HS-27A (cell line): Measurements from ENCODE around the gene KRT32.
A peak's percentile ranks its signal among the peaks of the same experiment; 100 is the strongest.

Experiments
- DNase-seq: peaks from one replicate; pipeline ENCODE4 v3.0.0-alpha.2; 2012; ENCODE audit warnings: low read depth, missing footprints

The KRT32 gene

DNA sequence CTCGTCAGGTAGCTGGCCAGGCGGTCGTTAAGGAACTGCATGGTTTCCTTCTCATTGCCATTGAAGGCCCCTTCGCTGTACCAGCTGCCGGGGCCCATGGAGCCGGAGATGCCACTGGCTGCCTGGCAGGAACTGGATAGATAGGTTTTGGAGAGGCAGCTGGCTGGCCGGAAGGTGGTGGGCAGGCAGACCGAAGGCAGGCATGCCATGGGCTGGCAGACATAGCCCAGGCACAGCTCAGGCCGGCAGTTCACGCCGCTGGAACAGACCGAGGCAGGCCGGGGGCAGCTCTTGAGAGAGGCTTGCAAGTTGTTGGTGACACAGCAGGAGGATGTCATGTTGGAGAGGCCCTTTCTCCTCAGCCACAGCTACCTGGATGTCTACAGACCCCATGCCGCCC, at the start of gene KRT32:
Gene KRT32 (minus strand): TSS at position 399 of the 400 bp plus-strand sequence. CDS start 61 bp downstream, at position 338.
- DNase-seq: no peak

DNA sequence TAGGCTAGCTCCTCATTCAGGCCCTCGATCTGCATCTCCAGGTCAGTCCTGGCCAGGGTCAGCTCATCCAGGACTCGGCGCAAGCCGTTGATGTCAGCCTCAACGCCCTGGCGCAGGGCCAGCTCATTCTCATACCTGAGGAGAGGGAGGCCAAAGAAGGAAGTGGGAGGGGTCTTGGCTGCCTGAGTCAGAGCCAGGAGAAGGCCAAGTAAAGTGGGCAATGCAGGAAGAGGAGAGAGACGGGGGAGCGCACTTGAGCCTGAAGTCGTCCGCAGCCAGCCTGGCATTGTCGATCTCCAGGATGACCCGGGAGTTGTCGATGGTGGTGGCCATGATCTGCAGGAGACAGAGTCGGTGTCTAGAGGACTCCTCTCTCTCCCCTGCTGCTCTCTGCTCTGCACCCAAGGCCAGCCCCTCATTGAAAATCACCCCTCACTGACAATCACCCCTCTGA, 49.7 kb upstream of the KRT32 start:
- DNase-seq: no peak

DNA sequence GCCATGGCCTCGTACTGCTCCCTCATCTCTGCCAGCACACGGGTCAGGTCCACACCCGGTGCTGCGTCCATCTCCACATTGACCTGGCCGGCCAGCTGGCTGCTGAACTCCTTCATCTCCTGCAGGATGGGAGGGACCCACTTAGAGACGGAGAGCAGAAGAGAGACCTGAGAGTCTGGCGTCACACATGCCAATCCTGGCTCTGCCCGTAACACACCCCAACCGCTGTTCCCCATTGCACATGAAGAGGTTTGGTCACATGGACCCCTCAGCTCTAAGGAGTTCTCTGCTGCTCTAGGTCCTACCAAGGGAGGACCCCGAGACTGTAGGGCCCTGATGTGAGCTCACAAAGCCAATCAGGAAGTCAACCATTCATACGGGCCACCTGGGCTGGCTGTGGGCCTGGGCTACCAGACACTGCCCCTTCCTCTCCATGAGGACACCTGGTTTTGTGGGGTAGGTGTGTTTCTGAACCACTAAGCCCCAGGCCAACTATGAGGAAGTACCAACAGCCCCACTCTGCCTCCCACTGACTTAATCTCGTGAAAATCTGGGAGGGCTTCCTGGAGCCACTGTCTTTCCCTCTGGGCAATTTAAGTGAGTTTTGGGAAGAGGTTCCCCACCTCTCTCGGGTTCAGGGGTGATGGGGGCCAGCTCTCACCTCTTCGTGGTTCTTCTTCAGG, 49.1 kb upstream of the KRT32 start:
- no peak for DNase-seq

DNA sequence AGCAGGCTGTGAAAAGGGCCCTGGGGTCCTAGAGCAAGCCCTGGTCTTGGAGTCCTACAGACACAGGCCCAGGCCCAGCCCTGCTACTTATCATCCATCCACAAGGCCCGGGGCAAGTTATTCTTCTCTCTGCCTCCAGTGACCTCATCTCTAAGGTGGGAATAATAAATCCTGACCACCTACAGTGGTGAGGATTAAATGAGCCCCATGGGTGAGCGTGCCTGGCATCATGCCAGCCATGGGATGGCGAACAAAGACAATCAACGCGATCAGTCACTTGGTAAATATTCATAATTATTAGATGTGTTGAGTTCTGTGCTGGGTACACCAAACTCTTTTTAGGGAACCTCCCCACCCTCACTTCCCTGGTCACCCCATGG, 46.0 kb upstream of the KRT32 start:
- no peak for DNase-seq

DNA sequence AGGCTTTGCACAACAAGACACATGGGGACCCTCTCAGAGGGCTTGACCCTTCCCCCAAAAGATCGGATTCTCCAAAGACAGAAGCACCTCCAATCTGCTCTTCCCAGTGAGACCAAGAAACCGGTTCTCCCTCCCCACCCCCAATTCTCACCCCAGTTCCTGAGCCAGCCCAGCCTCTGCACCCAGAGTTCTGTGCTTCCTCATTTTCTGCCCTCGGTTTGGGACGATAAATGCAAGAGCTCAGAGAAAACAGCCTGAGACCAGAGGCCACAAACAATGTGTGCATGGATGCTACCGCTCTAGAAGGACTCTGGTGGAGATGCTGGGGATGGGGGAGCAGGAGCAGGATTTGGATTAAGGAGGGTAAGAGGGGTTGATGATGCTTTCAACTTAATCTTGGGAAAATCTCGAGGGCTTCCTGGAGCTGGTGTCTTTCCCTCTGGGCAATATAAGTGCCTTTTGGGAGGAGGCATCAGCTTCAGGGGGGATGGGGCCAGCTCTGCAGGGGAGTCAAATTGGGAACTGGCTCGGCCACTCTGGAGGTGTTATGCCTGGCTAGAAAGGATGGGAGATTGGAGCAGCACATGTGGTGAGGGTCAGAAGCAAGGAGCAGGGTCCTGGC, 45.5 kb upstream of the KRT32 start:
- DNase-seq: no peak

DNA sequence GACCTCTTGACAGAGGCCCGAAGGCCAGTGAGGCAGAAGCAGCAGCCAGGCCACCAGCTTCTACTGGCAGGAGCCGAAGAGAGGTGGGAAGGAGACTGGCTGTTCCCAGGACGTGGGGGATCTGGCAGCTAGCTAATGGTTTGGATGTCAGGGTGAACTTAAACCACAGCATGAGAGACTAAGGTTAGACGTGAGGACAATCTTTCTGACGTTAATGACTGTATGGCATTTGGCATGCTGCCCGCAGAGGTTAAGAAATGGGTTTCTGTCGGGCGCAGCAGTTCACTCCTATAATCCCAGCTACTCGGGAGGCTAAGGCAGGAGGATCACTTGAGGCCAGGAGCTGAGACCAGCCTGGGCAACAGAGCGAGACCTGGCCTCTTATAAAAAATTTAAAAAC, 44.5 kb upstream of the KRT32 start:
- DNase-seq: no peak

DNA sequence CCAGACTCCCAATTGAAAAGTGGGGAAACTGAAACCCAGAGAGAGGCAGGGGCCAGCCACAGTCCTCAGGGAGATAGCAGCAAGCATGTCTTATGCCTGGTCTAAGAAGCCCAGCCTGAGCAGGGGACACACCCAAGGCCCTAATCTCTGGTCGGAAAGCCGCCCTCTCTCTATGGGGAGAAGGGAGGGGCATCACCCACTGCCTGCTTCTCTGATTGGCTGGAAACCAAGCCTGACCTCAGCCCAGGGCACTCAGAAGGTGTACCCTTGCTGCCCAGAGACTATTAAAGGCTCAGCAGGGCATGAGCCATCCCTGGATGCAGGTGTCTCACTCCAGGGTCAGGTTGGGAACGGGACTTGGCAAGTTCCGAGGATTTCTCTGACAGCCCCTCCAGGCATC, 43.9 kb upstream of the KRT32 start:
- DNase-seq: no peak

DNA sequence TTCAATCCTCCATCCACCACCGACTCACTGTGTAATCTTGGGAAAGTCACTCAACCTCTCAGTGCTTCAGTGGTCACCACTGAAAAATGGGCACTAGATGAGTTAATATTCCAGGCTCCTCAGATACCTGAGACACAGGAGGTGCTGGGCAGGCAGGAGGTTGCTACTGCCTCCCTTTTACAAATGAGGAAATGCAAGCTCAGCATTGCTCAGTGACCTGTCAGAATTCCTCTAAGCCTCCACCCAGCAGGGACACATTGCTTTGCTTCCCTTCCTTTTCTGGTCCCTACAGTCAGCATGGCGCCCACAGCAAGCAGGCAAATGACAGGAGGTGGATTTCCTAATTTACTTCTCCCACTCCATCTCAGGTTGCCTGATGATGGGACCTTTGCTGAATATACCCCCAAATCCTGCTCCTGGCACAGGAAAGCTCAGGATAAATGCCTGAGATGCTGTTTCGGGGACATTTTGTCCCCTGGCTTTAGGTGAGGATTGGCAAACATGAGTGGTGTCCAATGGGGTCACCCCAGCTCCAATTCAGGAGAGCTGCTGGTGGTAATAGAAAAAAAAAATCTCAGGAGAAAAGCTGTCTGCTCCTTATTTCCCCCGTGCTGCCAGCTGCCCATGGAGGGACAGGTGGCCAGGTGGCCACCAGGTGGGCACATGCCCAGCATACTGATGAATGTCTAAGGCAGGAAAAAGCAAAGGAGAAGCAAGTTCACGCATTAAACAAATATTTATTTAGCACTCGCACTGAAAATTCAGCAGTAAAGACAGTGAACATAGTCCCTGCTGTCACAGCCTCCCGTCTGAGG, 43.3 kb upstream of the KRT32 start:
- DNase-seq: no peak

DNA sequence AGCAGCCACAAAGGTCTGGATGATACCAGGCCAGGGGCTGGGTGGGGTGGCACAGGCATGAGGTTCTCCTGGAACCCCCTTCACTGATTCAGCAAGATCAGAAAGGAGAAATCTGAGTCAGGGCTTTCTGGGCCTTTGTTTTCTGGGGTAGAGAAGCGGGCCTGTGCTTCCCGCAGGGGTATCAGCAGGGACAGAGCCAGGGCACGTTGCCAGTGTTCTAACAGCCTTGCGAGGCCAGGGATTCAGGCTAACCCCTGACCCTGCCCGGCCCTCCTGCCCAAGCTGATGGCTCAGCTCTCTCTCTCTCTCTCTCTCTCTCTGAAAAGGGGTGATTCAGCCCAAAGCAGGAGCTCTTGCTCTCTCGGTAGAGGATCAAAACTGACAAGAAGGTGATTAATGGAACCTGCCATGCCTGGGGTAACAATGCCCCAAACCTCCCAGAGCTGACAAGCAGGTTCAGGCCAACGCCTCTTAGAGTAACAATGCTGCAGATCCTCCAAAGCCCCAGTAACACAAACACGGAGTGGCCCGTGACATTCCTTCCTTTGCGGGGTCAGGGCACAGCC, 40.2 kb upstream of the KRT32 start:
- no peak for DNase-seq

DNA sequence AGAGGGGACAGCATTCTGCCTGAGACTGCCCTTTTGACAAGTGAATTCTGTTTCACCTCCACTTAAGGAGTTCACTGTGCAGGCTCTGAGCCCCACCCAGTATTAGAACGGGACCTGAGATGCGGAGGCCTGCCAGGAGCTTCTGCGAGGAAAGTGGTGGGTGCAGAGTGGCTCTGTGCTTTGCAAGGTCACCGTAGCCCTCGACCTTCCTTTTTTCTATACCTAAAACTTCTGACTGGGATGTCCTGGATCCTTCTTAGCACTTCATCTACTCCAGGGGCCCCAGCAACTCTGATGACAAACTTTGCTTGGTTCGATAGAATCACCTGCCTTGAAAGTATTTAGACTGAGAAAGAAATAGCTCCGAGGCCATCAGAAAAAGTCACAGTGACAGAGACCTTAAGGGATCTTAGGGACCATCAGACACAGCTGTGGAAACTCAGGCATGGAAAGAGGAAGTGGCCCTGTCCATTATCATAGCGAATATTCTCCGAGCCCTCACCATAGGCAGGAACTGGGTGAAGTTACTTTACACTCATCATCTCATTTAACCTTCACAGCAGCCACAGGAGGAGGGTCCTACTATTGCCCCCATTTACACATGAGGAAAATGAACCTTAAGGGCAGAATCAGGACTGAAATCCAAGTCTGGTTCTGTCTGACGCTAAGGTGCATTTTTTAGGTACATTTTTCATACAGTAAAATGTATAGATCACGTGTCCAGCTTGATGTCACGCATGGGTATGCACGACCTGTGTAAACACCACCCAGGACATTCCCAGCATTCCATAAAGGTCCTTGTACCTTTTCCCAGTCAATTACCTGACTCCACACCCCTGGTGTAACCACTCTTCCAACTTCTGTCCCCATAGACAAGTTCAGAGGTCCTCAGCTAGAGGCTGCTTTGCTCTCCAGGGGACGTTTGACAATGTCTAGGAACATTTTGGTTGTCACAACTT, 38.9 kb upstream of the KRT32 start:
- DNase-seq: no peak

DNA sequence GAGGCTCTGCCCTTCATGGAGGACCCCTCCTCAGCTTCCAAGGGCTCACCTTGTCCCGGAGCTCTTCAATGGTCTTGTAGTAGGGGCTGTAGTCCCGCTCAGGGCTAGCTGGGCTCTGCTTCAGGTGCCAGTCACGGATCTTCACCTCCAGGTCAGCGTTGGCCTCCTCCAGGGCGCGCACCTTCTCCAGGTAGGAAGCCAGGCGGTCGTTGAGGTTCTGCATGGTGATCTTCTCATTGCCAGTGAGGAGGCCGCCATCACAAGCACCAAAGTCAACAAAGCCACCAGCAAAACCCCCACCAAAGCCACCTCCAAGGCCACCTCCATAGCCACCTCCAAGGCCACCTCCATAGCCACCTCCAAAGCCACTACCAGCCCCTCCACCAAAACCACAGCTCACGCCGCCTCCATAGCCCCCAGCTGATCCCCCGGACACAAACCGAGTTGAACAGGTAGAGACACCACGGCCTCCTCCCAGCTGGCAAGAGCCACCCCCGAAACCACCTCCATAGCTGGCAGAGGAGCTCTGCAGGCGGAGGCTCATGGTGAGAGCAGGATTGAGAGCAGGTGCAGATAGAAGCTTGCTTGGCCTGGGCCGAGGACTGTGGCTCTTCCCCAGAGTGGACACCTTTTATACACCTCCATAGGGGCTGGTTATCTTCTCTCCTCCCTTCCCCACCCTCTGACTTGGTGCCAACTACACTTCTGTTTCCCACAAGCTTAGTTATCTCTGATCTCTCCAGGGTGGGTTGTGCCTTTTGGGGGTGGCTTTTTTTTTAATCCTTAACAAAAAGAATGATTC, 38.0 kb upstream of the KRT32 start, which contains the start of gene KRT13:
Gene KRT13 (minus strand): TSS at position 606 of the 802 bp plus-strand sequence. CDS start 62 bp downstream, at position 544.
- no peak for DNase-seq

DNA sequence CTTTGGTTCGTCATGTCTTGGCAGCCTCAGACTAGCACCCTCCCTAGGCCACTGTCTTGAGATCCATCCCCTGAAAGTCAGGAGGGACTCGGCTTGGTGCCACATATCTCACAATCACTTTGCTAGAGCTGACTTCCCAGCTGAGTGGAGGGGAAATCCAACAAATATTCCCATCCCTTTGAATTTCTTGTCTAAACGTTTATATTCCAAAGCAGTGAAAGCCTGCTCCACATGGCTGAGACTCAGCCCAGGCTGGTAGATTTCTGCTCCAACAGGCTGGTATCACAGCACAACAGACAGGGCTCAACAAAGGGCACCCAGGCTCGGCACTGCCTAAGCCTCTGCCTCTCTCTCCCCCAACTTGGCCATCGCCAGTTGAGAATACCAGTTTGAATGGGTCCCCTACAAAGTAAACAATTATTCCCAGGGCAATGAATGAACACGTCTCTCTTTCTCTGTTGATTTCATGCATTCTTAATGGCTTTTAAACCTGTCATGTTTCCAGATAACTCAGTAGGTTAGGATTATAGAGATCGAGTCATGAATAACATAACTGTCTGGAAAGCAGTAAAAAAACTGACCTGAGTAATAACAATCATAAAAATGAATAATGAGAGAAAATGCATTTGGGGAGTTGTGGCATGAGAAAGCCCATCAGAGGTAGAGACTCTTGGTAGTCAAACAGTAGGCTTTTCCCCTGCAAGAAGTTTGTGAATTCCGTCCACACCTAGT, 37.2 kb upstream of the KRT32 start:
- no peak for DNase-seq

DNA sequence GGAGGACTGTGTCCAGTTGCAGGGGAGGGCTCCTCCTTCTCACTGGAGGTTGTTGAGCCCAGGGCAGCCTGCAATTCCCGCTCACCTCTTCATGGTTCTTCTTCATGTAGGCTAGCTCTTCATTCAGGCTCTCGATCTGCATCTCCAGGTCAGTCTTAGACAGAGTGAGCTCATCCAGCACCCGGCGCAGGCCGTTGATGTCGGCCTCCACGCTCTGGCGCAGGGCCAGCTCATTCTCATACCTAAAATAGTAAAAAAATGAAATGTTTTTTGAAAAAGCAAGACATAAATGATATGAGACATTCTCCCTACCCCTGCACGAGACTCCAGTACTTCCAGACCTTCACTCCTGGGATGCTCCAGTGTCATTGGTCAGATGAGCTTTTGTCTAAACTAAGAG, 36.0 kb upstream of the KRT32 start:
- no peak for DNase-seq

DNA sequence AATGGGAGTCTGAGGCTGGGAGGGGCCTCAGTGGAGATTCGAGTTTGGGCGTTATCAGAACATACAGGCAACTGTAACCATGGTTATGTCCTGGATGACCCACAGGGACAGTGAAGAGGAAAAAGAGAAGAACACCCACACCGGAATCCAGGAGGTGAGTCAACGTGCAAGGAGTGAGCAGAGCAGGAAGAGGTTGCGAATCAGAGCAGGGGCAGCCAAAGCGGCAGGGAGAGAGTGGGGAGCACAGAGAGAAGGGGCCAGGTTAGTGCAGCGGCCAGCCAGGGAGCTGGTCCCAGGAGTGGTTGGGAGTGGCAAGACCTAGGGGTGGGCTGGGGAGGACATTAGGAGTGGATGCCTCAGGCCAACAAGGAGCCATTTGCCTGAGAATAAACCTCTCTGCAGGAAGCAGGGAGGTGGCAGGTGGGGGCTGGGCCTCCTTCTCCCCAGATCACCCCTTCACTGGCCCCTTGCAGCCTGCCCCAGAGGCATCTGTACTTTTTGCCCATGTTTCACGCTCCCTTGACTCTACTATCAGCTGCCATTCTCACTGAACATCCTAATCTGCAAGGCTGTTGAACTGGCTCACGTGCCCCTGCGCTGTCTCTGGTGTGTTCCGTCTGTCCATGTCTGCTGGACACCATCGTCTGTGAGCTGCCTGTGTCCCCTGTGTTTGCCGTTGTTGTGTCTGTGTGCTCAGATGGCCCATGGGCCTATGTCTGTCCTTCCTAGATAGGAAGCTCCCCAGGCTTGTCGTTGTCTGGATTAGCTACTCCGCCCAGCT, 33.1 kb upstream of the KRT32 start:
- DNase-seq: no peak

DNA sequence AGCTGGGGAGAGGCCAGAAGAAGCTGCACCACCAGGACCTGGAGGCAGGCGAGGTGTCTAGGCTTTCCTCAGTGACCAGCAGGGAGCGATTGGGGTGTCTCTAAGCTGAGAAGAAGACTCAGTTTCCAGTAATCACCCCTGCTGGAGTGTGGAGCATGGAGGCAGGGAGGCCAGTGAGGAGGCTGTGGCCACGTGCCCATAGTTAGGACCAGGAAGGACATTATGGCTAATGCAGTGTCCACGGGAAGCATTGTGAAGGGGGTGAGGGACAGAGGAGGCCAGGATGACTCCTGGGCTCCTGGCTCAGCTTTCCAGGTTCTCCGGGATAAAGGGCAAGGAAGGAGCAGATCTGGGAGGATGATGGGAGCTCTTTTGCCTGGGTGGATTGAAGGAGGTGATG, 32.5 kb upstream of the KRT32 start:
- no peak for DNase-seq

DNA sequence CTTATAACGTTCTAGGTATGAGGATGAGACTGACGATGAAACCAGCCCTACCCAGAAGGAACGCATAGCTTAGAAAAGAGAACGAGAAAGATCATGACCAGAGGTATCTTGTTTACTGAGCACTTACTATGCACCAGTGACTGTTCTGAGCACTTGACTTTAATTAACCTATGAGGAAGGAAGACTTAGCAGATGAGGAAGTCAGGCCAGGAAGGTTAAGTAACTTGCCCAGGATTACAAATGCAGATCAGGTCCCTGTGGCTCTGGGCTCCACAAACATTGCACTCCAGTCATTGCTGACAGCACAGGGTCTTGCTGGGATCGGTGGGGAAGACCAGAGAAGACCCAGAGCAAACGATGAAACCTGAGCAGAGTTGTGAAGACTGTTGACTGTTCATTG, 31.1 kb upstream of the KRT32 start:
- DNase-seq: no peak

DNA sequence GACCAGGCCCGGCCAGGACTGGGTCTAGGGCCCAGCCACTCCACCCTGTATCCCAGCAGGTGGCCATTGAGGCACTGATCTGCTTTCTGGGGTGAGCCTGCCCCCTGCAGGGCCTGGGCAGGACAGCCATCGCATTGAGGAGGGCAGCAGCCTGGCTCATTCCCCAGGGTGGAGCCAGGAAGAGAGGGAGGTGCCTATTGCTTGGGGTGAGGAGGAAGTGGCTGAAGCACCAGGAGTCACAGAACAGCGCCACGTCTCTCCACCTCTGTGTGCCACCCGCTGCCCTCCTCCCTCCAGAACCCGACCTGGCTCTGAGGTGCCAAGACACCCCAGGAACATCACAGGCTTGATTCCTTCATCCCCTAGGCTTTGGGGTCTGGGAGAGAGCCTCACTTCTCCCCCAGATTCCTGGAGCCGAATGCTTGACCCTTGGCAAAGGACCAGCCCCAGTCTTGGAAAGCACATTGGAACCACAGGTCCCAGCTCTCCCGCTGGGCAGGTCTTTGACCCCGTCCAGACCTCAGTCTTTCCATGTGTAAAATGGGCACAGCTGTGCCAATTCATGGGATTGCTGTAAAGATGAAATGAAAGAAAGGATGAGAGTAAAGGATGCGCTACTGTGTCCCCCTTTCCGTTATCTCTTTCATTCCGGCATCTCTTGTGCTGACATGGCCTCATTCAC, 29.8 kb upstream of the KRT32 start:
- DNase-seq: peak; percentile 56

DNA sequence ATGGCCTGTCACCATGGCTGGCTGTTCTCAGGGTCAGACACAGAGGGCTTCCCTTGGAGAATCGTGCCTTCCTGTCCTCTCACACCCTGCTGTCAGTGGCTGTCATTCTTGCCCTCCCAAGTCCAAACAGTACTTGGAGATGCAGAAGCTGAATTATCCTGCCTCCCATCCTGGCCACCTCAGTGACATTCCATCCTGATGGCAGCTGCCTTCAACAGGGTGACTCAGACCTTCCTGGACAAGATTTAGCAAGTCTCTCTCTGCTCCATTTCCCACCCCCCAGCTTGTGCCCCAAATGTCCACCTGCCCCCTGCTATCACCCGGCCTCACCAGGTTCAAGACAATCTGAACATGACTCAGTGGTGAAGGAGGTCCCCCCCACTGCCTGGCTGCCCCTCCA, 27.3 kb upstream of the KRT32 start:
- DNase-seq: no peak

DNA sequence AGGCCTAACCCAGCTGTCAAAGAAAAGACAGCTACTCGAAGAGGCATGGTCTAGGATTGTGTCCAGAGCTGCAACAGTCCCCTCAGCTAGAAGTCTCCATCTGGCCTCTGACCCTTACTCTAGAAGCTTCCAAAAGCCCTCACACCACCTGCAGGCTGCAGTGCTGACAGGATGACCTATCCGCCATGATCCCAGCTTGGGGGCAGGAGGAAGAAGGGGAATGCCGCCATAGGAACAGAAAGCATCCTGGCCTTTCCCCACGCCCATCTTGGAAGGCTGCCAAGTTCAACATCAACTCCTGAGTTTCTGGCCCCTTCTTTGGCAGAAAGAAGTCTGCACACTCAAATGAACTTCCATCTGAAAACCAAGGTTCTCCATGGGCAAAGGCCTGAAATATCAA, 25.6 kb upstream of the KRT32 start:
- no peak for DNase-seq
